ACHN (cell line): Measurements from ENCODE around the gene SPRR1B.
"Not testable (repeated sequence)": the region's sequence is repeated elsewhere in the genome, so short reads cannot be mapped to it uniquely, and the experiment has no call there.

Experiments used
- DNase-seq: peaks from one replicate; pipeline ENCODE4 v3.0.0-alpha.2; 2015
- in situ Hi-C: cut with HindIII; loops from 2 replicates; pipeline ENCODE4 v1.10.0; 2017; ENCODE audit warnings: low sequenced_read_pairs, low pct_ligation_motif_present, low pct_unique_long_range_greater_than_20kb

SPRR1B gene, protein sequence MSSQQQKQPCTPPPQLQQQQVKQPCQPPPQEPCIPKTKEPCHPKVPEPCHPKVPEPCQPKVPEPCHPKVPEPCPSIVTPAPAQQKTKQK

DNA sequence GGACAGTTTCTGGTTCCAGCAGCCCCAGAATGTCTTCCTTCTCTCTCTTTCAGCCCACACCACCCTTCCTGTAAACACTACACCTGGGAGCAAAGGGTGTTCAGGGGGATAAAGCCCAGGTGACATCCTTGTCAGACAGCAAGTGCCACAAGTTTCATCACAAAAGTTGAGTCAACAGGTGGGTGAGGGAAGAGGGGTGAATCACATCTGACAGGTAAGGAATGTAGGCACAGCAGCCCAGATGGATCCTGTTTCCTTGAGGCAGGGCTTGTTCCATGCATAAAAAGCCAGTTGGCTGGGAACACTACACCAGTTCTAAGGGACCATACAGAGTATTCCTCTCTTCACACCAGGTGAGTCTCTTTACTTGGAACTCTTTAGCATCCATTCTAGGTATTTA is at the start of gene SPRR1B:
TSS of gene SPRR1B (plus strand) at position 309 of the 400 bp plus-strand sequence. CDS start 1,143 bp downstream, outside the sequence.
- in situ Hi-C loops = no loop called here
- no peak for DNase-seq

DNA sequence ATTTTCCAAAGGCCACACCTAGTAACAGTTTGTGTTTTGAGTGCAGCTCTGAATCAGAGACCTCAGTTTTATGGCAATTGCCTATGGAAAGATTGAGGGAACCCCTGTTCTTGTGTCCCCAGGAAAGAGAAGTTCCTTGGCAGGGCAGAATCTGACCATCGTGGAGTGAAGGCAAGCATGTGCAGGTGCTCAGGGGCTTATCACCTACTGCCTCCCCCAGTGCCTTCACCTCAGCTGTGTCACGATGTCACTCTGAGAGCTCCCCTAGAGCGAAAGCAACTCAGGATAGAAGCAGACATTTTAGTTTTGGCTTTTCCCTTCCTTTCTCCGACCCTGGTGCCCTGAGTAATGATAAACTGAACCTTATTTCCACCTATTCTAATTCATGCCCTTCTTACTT is 48.9 kb upstream of the SPRR1B start:
- in situ Hi-C loops = no loop called here
- DNase-seq = no peak

DNA sequence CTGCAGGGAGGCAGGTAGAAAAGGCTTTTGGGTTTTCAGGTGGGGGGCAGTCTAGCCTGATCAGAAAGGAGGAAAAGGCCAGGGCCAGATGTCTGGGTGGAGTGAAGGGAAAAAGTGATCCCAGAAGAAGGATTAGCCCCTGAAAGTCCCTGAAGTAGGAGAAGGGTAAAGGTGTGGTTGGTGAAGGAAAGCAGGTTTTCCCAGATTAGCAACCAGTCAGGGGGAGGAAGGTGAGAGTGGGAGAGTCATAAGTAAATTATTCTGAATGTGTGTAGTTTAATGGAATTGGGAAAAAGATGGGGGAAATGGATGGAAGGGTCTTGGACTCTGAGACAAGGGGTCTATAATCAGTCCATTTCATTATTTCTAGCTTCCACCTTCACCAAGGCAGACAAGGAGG is 47.8 kb upstream of the SPRR1B start:
- DNase-seq = no peak
- in situ Hi-C loops = no loop called here

DNA sequence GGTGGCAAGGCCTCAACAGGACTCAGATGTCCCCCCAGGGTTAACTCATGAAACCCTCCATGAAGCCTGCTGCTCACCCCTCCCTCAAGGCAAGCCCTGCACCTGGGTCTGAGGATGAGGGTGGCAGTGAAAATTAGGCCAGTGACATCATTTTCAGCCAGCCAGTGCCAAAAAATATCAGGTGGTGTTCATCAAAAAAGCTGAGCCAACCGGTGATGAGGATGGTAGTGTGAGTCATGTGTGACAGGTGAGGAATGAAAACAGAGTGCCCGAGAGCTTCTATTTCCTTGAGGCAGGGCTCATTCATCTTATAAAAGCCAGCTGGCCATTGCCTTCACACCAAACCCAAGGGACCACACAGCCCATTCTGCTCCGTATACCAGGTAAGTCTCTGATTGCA is 47.3 kb upstream of the SPRR1B start, which contains the start of gene SPRR1A:
TSS of gene SPRR1A (plus strand) at position 339 of the 400 bp plus-strand sequence. CDS start 1,150 bp downstream, outside the sequence.
- DNase-seq = no peak

DNA sequence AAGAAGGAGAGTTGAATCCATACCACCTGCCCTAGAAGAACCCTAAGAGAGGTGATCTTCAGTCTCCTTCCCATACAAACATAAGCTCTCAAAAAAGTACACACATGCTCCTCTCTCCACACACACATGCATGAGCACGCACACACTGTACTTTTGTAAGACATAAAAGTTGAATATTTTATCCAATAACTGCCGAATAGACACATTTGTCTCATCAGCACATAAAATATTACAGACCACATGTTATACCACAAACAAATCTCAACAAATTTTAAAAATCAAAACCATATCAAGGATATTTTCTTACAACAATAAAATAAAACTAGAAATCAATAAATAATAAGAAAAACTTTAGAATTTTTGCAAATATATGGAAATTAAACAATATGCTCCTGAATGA is 44.4 kb upstream of the SPRR1B start:
- DNase-seq = no peak
- in situ Hi-C loops = no loop called here

More for the DNA sequence above, 47.3 kb upstream of the SPRR1B start, which contains the start of gene SPRR1A:
- in situ Hi-C loops = no loop called here

DNA sequence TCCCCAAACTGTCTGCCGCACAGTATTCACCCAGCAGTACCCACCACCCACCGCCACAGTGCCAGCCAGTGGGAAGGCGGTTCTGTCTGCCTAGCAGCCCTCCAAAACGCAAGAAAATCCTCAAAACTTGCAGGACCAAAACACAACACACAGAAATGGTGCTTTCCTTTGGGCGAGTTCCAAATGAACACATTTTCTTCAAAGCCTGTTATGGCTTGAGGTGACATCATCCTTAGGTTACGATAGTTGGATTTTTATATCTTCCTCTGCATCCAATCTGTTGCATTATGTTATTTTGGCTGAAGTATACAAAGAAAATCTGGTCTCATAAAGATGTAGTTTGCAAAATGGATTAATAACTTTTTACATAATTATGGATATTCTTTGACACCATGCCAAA is 37.8 kb upstream of the SPRR1B start:
- in situ Hi-C loops = no loop called here
- DNase-seq = no peak

DNA sequence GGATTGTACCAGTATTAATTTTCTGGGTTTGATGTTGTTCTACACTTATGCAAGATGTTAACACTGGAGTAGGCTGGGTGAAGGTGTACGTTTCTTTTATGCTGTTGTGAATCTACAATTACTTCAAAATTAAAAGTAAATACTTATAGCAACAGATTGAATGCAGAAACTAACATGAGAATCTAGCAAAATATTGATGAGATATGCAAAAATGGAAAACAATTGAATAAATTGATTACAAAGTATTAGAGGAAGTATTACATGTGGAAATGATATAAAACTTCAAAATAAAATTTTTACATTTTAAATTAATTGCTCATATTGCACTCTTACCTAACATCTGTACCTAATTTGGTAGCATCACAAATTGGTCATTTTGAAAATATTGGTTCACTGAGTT is 35.2 kb upstream of the SPRR1B start:
- DNase-seq = no peak
- in situ Hi-C loops = no loop called here

DNA sequence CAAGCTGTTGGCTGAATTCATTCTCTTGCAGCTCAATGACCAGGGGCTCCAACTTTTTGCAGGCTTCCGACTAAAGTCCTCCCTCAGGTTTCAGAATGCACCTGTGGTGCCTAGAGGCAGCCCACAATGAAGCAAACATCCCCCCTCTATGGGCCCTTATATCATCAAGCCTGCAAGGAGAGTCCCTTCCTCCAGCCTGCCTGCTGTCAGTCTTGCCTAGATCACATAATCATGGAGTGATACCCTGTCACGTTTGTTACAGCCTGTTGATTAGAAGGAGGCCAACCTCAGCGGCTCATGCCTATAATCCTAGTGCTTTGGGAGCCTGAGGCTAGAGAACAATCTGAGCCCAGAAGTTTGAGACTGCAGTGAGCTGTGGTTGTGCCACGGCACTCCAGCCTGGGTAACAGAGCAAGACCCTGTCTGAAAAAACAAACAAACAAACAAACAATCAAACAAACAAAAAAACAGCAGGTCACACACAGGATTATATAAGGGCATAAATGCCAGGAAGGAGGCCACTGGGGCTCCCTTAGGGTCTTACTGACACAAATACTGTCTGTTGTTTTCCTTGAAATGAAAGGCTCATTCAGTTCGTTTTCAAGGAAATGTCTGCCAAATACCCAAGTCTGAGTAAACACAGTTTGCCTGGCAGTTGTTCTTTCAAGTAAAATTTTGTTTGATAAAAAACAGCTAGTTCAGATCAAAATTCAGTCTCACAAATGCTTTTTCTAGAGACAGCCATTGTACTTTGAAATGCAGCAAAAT is 34.2 kb upstream of the SPRR1B start:
- in situ Hi-C loops = no loop called here
- DNase-seq = no peak

DNA sequence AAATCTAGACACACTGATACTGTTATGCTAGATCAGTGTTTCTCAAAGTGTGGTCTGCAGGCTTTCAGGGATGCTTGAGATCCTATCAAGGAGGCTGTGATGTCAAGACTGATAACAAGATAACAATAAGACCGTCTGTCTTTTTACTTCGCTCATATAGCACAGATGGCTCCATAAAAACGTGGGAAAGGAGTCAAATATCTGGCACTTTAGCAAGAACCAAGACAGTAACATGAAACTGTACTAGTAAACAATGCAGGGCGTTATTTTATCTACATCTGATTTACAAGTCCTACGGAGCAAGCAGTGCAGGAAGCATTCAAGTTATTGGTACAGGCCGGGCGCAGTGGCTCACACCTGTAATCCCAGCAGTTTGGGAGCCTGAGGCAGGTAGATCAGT is 33.1 kb upstream of the SPRR1B start:
- no peak for DNase-seq
- in situ Hi-C loops = no loop called here

DNA sequence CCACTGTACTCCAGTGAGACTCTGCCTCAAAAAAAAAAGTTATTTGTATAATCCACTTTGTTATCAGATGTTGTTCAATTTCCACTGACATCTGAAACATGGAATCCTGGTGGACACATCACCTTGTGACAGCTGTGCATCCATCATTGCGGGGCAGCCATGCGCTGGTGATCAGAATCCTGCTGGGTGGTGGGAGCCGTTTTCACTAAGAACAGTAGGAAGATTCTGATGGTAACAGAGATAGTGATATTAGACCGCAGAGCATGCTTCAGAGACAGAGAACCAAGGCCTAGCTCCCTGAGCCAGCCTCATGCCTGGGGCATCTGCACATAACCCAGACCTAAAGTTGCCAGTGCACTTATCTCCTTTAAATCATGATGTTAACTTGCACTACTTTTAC is 32.5 kb upstream of the SPRR1B start:
- no peak for DNase-seq
- in situ Hi-C loops = no loop called here

DNA sequence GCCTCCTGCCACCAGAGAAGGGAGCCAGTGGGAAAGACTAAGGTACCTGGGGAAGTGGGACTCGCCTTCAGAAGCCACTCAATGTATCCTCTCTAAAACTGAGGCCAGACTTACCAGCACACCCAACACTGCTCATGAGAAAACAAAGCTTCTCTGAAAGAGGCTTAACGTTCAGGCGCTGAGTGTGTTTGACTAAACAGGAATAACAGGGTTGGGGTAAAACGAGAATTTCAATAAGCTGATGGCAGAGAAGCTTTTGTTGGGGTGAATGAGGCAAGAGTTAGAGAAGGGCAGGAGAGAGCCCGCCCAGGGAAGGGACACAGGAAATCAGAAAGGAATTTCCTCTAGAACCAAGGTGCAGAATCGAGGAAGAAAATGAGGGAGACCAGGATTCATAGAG is 31.2 kb upstream of the SPRR1B start:
- in situ Hi-C loops = no loop called here
- no peak for DNase-seq

DNA sequence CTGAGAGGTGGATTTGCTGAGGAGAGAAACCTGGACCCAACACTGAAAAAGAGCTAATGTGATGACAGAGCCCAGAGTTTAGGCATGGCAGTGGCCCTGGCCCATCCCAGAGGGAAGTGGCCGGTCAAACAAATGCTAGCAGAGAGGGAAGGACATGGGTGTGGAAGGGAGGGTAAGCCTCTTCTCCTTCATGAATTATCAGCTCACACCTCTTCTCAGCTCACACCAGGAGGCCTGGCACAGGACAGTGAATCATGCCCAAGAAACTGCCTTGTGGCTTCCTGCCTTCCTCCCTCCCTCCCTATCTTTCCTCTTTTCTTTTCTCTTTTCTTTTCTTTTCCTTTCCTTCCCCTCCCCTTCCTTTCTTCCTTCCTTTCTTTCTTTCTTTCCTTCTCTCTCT is 30.7 kb upstream of the SPRR1B start:
- DNase-seq = no peak
- in situ Hi-C loops = no loop called here

DNA sequence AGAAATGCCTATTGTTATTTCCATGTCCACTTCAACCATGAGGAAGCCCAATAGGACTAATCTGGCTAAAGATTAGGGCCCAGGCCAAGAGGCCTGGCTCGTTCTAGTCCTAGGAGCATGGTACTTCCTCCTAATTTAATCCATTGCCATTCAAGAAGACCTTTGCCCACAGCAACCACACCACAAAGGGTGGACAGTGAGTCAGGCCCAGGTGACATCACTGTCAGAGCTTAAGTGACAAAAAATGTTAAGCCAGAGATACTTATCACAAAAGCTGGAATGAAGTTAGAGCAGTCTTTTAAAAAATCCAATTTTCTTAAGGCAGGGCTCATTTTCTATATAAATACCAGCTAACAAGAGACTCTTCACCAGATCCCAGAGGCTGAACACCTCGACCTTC is 29.6 kb upstream of the SPRR1B start, which contains the start of gene SPRR3:
TSS of gene SPRR3 (plus strand) at position 368 of the 400 bp plus-strand sequence. CDS start 1,272 bp downstream, outside the sequence.
- no peak for DNase-seq

DNA sequence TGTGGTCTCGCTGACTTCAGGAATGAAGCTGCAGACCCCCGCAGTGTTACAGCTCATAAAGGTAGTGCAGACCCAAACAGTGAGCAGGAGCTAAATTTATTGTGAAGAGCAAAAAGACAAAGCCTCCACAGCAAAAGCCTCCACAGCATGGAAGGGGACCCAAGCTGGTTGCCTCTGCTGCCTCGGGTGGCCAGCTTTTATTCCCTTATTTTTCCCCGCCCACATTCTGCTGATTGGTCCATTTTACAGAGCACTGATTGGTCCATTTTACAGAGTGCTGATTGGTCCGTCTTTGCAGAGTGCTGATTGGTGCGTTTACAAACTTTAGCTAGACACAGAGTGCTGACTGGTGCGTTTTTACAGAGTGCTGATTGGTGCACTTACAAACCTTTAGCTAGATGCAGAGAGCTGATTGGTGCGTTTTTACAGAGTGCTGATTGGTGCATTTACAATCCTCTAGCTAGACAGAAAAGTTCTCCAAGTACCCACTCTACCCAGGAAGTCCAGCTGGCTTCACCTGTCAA is 19.7 kb upstream of the SPRR1B start:
- DNase-seq, in situ Hi-C loops: not testable (repeated sequence)

More for the DNA sequence above, 29.6 kb upstream of the SPRR1B start, which contains the start of gene SPRR3:
- in situ Hi-C loops = no loop called here

DNA sequence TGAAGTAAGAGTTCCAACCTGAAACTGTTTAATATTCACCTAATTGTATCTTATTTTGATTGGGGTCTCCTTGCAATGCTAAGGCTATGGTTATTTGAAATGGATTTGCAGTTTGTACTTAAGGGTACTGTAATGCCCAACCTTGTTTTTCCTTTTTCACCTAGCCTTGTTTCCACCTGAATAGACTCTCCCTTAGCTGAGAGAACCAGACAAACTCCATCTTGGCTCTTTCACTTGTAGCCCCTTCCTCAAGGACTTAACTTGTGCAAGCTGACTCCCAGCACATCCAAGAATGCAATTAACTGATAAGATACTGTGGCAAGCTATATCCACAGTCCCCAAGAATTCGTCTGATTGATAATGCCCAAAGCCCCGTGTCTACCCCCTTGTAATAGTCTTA is 9.2 kb upstream of the SPRR1B start:
- in situ Hi-C loops = not testable (repeated sequence)

DNA sequence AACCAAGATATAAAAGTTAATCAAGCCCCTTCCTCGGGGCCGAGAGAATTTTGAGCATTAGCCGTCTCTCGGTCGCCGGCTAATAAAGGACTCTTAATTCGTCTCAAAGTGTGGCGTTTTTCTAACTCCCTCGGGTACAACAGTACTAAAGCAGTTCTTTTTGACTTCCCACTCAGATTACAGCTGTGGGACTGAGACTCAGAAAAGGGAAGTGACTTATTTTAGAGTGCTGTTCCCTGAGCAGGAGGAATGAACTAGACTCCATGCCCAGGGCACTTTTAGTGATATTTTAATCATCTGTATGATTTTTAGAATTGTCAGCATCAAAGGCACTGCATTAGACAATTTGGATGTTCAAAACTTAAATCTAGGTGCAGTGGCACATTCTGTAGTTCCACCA is 8.7 kb upstream of the SPRR1B start:
- DNase-seq, in situ Hi-C loops: not testable (repeated sequence)

More for the DNA sequence above, 9.2 kb upstream of the SPRR1B start:
- not testable (repeated sequence) for DNase-seq

DNA sequence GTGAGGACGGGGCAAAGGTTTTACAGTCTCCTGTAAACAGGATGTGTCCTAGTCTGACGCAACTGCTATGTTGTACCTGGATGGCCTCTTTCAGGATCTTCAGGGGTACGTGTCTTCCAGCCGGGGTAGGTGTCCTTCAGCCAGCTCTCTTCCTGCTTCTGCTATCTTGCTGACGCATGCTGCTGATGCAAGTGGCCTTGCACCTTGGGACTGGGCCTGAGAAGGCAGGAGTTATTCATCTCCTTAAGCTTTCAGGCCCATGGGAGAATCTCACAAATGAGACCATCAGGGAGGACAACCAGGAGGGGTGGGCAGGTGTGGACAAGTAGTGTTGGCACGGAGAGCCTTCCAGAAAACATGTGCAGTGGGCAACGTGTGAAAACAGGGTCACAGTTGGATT is 7.9 kb upstream of the SPRR1B start:
- DNase-seq = no peak
- in situ Hi-C loops = no loop called here

DNA sequence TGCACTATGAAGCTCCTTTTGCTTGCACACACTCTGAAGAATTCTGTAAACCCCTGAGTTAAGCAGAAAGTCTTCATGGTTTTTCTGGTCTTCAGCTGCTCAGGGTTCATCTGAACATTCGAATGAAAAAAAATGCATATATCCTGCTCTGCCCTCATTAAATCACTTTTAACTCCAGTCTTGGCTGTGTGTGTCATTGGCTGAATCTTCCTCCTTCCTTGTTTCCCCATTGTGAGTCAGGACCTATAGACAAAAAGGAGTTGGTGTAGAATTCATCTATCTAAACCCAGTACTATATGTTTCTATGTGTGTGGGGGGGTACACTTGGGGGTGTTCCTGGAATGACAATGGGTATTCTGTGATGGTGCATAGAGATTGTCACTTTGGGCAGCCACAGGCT is 6.6 kb upstream of the SPRR1B start:
- in situ Hi-C loops = no loop called here
- no peak for DNase-seq

DNA sequence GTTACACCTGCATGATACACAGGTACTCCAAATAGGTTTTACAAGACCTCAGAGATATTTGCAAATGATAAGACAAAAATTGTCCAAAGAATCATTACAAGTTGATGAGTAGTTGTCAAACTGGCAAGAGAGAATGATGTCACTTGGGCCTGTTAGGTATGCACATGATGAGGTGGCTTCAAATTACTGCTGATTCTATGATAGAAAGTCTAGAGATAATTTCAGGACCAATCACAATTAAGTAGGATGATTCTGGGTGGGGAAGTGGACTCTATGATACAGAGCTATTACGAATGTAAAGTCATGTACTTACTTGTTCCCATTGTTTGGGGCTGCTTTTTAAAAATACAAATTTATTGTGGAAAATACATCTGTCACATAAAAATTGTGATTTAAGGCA is 5.2 kb upstream of the SPRR1B start:
- in situ Hi-C loops = no loop called here
- DNase-seq = no peak

DNA sequence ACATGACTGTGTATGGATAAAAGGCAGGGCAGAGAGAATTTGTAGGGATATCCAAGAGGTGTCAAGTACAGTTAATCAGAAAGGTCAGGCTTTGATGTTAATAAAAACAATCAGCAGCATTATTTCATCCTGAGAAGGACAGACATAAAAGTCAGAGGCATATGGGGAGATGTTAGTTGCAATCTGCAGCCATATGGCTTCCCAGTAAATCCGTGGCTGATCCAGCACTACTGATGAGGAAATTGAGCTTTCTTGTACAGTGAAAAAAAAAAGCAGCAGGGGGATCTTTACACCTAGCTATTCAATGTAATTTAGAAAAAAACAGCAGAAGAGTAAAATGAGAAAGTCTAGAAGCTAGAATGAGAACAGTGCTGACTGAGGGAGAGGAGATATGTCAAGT is 2.2 kb upstream of the SPRR1B start:
- in situ Hi-C loops = no loop called here

More for the DNA sequence above, 2.2 kb upstream of the SPRR1B start:
- no peak for DNase-seq
